GM21447 (cell line): ENCODE data around the gene ETS2.

ENCODE experiments used
- ATAC-seq: cut with Tn5 transposase; IDR thresholded peaks from one replicate; pipeline ENCODE4 v1.9.1; 2021; ENCODE audit not compliant: unreplicated experiment

ETS2 gene

GRCh38 chr21:38777015-38777414, 28.7 kb upstream of the ETS2 start:
- ATAC-seq, result no peak

- no peak for ATAC-seq
These were observed 28.2 kb upstream of the ETS2 start for GRCh38 chr21:38777531-38777930.

- ATAC-seq, result no peak
These were observed 24.9 kb upstream of the ETS2 start for GRCh38 chr21:38780879-38781278.

GRCh38 chr21:38784458-38785266, 21.1 kb upstream of the ETS2 start:
- ATAC-seq, result no peak

GRCh38 chr21:38785483-38785882, 20.2 kb upstream of the ETS2 start:
- no peak for ATAC-seq

GRCh38 chr21:38787016-38787415, 18.7 kb upstream of the ETS2 start:
- ATAC-seq, result no peak

GRCh38 chr21:38787461-38788274, 18.1 kb upstream of the ETS2 start:
- ATAC-seq, result no peak

GRCh38 chr21:38788275-38788905, 17.3 kb upstream of the ETS2 start:
- no peak for ATAC-seq

- no peak for ATAC-seq
These were observed 16.5 kb upstream of the ETS2 start for GRCh38 chr21:38789275-38789674.

GRCh38 chr21:38790059-38790458, 15.7 kb upstream of the ETS2 start:
- ATAC-seq, result no peak

- ATAC-seq, result no peak
These were observed 14.8 kb upstream of the ETS2 start for GRCh38 chr21:38790961-38791360.

GRCh38 chr21:38792676-38793459, 12.9 kb upstream of the ETS2 start:
- ATAC-seq, result no peak

GRCh38 chr21:38793926-38794713, 11.6 kb upstream of the ETS2 start:
- ATAC-seq, result no peak

GRCh38 chr21:38794978-38795377, 10.8 kb upstream of the ETS2 start:
- no peak for ATAC-seq

GRCh38 chr21:38795475-38795874, 10.3 kb upstream of the ETS2 start:
- ATAC-seq, result no peak

GRCh38 chr21:38796424-38796823, 9.3 kb upstream of the ETS2 start:
- no peak for ATAC-seq

GRCh38 chr21:38797470-38797869, 8.3 kb upstream of the ETS2 start:
- ATAC-seq, result no peak

GRCh38 chr21:38798081-38798480, 7.6 kb upstream of the ETS2 start:
- no peak for ATAC-seq

GRCh38 chr21:38798481-38798882, 7.2 kb upstream of the ETS2 start:
- ATAC-seq, result no peak

- ATAC-seq, result no peak
These were observed 5.5 kb upstream of the ETS2 start for GRCh38 chr21:38800046-38800758.
